Mesendoderm (in vitro differentiated cells): ENCODE data around the gene PFN2.

Experiments
- DNase-seq: peaks from one replicate; pipeline ENCODE4 v3.0.0; 2013
- H2AK5ac ChIP-seq: 2 replicates; pipeline ENCODE4 v1.6.1; 2013; ENCODE audit warnings: low read length, inconsistent platforms
- H2BK120ac ChIP-seq: 2 replicates; pipeline ENCODE4 v1.6.1; 2013; ENCODE audit warnings: low read depth, mild to moderate bottlenecking, low read length, moderate library complexity, mixed read lengths
- H2BK15ac ChIP-seq: replicated peaks from 2 replicates; pipeline ENCODE4 v1.6.1; 2013; ENCODE audit warnings: low read depth, mild to moderate bottlenecking, moderate library complexity
- H2BK5ac ChIP-seq: 2 replicates; pipeline ENCODE4 v1.6.1; 2013; ENCODE audit warnings: low read length, inconsistent platforms
- H3K18ac ChIP-seq: 2 replicates; pipeline ENCODE4 v1.6.1; 2013; ENCODE audit warnings: mild to moderate bottlenecking, low read length, mixed read lengths
- H3K23ac ChIP-seq: one replicate; pipeline ENCODE4 v1.6.1; 2013; ENCODE audit warnings: low read length
- H3K27ac ChIP-seq: 2 replicates; pipeline ENCODE4 v1.5.1; 2013; ENCODE audit warnings: low read depth, mild to moderate bottlenecking, inconsistent platforms, low read length, moderate library complexity
- H3K27me3 ChIP-seq: 2 replicates; pipeline ENCODE4 v1.6.1; 2013; ENCODE audit warnings: low read length, control low read depth, mild to moderate bottlenecking, inconsistent platforms; ENCODE audit not compliant: insufficient read depth, poor library complexity
- H3K36me3 ChIP-seq: 2 replicates; pipeline ENCODE4 v1.6.1; 2013; ENCODE audit warnings: low read length, inconsistent platforms; ENCODE audit not compliant: control insufficient read depth, insufficient read depth
- H3K4ac ChIP-seq: one replicate; pipeline ENCODE4 v1.6.1; 2013; ENCODE audit warnings: low read depth, mild to moderate bottlenecking, low read length, moderate library complexity
- H3K4me1 ChIP-seq: 2 replicates; pipeline ENCODE4 v1.6.1; 2013; ENCODE audit warnings: low read depth, low read length, inconsistent platforms; ENCODE audit not compliant: control insufficient read depth
- H3K4me2 ChIP-seq: 2 replicates; pipeline ENCODE4 v1.6.1; 2013; ENCODE audit warnings: low read length
- H3K4me3 ChIP-seq: 2 replicates; pipeline ENCODE4 v1.5.1; 2013; ENCODE audit warnings: mild to moderate bottlenecking, low read length
- H3K56ac ChIP-seq: one replicate; pipeline ENCODE4 v1.6.1; 2013; ENCODE audit warnings: low read length
- H3K79me1 ChIP-seq: 2 replicates; pipeline ENCODE4 v1.6.1; 2013; ENCODE audit warnings: low read length, inconsistent platforms
- H3K79me2 ChIP-seq: 2 replicates; pipeline ENCODE4 v1.6.1; 2013; ENCODE audit warnings: mild to moderate bottlenecking, low read length; ENCODE audit not compliant: control insufficient read depth, insufficient read depth
- H3K9ac ChIP-seq: 2 replicates; pipeline ENCODE4 v1.6.1; 2013; ENCODE audit warnings: low read length, inconsistent platforms
- H4K5ac ChIP-seq: one replicate; pipeline ENCODE4 v1.6.1; 2013; ENCODE audit warnings: low read length
- H4K8ac ChIP-seq: one replicate; pipeline ENCODE4 v1.6.1; 2013; ENCODE audit warnings: low read depth, mild to moderate bottlenecking, control low read depth, low read length, moderate library complexity
- WGBS: extraction: QIAGEN DNeasy Blood & Tissue Kit; methylation state at CpG from one replicate; pipeline ENCODE4 v1.1.7; 2013; ENCODE audit warnings: low lambda C conversion rate, missing lambda C conversion rate; ENCODE audit not compliant: insufficient coverage; ENCODE audit errors: extremely low coverage; 5-methylcytosine and 5-hydroxymethylcytosine counted together

PFN2 gene

DNA sequence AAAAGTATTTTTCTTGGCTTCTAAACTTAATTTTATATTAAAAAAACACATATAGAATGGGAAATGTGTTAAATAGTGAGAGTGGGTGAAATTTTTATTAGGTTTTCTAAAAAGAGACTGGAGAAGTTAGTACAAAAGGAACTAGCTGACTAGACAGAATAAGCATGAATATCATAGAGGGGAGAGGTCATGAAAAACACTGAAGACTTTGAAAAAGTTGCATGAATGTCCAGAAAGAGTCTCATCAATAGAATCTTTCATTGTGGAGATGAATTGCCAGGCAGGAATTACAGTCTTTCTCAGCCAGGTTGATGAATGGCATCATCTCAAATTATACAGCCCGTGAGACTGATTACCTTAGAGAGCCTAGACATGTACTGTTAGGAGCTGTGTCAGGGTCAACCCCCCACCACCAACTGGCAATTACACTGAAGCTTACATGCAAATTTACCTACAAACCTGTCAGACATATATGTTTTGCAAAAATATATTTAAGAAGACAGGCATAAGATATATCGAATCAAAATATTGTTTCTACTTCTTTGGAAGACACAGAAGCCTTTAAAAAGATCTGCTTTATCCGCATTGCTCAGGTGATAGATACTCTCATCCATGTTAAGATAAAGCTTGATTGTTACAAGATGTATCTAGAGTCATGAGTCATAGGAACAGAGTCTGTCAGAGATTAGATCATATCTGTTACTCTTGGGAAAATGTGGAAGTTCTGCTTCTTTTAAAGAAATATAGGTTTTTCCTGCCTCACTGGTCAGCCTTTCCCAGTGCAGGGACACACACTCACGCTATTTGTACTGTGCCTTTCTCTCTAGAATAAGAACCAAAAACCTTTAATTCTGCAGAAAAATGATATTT is 34.8 kb upstream of the PFN2 start:
- no peaks in the 10 kb centered on the region for H3K27me3 ChIP-seq
- no peak overlapping the region for H3K23ac ChIP-seq
- no peaks in the 10 kb centered on the region for H3K79me2 ChIP-seq
- H3K36me3 ChIP-seq, result no peaks in the 10 kb centered on the region
- no peak overlapping the region for H2BK120ac ChIP-seq
- no peak overlapping the region for H2BK15ac ChIP-seq
- WGBS, result no CpG with 5 or more reads among the region's 4 CpGs
- H3K18ac ChIP-seq, result no peak overlapping the region
- H3K27ac ChIP-seq, result no peak overlapping the region
- H4K5ac ChIP-seq, result no peak overlapping the region
- H3K4me3 ChIP-seq, result no peak overlapping the region
- no peak overlapping the region for H4K8ac ChIP-seq
- H3K4me2 ChIP-seq, result no peak overlapping the region
- H3K56ac ChIP-seq, result no peak overlapping the region
- no peak overlapping the region for H2BK5ac ChIP-seq
- peak; percentile 40 for DNase-seq
- H3K4ac ChIP-seq, result no peak overlapping the region
- no peaks in the 10 kb centered on the region for H3K4me1 ChIP-seq
- no peak overlapping the region for H3K9ac ChIP-seq
- no peaks in the 10 kb centered on the region for H3K79me1 ChIP-seq
- no peak overlapping the region for H2AK5ac ChIP-seq

- Histone ChIP-seq H3K27ac (no peak overlapping the region), H3K4me2 (no peak overlapping the region), H3K4ac (no peak overlapping the region), H3K23ac (no peak overlapping the region), H3K27me3 (no peaks in the 10 kb centered on the region), H2AK5ac (no peak overlapping the region), H2BK5ac (no peak overlapping the region), H4K8ac (no peak overlapping the region), H3K4me3 (no peak overlapping the region), H2BK15ac (no peak overlapping the region), H3K36me3 (no peaks in the 10 kb centered on the region), H3K56ac (no peak overlapping the region), H3K79me2 (no peaks in the 10 kb centered on the region), H3K79me1 (no peaks in the 10 kb centered on the region), H3K18ac (no peak overlapping the region), H2BK120ac (no peak overlapping the region), H4K5ac (no peak overlapping the region), H3K4me1 (no peaks in the 10 kb centered on the region), H3K9ac (no peak overlapping the region)
- no peak for DNase-seq
These were observed 29.9 kb upstream of the PFN2 start for GRCh38 chr3:150000641-150001040.

GRCh38 chr3:149999421-149999820 is 28.7 kb upstream of the PFN2 start:
- Histone ChIP-seq H2BK5ac (no peak overlapping the region), H3K23ac (no peak overlapping the region), H3K4me1 (no peaks in the 10 kb centered on the region), H3K27ac (no peak overlapping the region), H3K9ac (no peak overlapping the region), H3K56ac (no peak overlapping the region), H3K79me2 (no peaks in the 10 kb centered on the region), H3K27me3 (no peaks in the 10 kb centered on the region), H3K79me1 (no peaks in the 10 kb centered on the region), H4K5ac (no peak overlapping the region), H2BK120ac (no peak overlapping the region), H4K8ac (no peak overlapping the region), H3K18ac (no peak overlapping the region), H3K4ac (no peak overlapping the region), H2AK5ac (no peak overlapping the region), H3K4me2 (no peak overlapping the region), H3K4me3 (no peak overlapping the region), H2BK15ac (no peak overlapping the region), H3K36me3 (no peaks in the 10 kb centered on the region)
- WGBS, result no CpG with 5 or more reads among the region's 4 CpGs
- no peak for DNase-seq

GRCh38 chr3:149998946-149999345 is 28.3 kb upstream of the PFN2 start:
- no peak overlapping the region for H3K27ac ChIP-seq
- H3K18ac ChIP-seq, result no peak overlapping the region
- H3K23ac ChIP-seq, result no peak overlapping the region
- H3K56ac ChIP-seq, result no peak overlapping the region
- no peaks in the 10 kb centered on the region for H3K27me3 ChIP-seq
- no peak overlapping the region for H2BK120ac ChIP-seq
- no CpG with 5 or more reads among the region's 1 CpG for WGBS
- H2BK5ac ChIP-seq, result no peak overlapping the region
- no peak for DNase-seq
- no peak overlapping the region for H3K4me2 ChIP-seq
- no peaks in the 10 kb centered on the region for H3K79me1 ChIP-seq
- H2AK5ac ChIP-seq, result no peak overlapping the region
- H3K4me3 ChIP-seq, result no peak overlapping the region
- no peaks in the 10 kb centered on the region for H3K79me2 ChIP-seq
- no peak overlapping the region for H2BK15ac ChIP-seq
- no peaks in the 10 kb centered on the region for H3K4me1 ChIP-seq
- H4K5ac ChIP-seq, result no peak overlapping the region
- H3K9ac ChIP-seq, result no peak overlapping the region
- H3K36me3 ChIP-seq, result no peaks in the 10 kb centered on the region
- no peak overlapping the region for H4K8ac ChIP-seq
- H3K4ac ChIP-seq, result no peak overlapping the region

DNA sequence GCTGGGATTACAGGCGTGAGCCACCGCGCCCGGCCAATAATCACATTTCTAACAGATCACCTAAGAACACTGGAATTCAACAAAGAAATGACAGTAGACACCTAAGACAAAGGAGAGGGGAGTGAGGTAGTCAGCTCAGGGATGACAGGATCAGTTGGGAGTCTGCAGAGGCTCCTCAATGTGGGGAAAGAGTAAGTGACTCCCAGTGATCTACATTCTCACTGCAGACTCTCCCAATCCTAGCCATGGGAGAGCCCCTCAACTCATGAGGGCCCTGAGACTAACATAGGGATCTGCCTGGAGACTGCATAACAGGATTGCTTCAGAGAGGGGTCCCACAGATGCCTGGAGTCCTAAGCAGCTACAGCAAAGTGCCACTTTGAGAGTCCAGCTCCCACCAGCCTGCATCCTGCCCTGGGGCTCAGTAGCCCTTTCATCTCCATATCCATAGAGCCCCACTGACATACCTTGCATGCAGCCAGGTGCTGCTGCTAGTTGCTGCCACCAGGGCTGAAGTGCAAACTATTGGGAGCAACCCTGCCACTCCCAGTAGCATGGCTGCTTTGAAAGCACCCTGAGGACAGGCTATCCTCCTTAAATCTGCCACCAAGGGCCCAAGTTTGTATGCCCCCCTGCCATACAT is 21.8 kb upstream of the PFN2 start:
- no peaks in the 10 kb centered on the region for H3K79me1 ChIP-seq
- no peak overlapping the region for H2BK120ac ChIP-seq
- no peaks in the 10 kb centered on the region for H3K79me2 ChIP-seq
- H3K56ac ChIP-seq, result no peak overlapping the region
- H4K8ac ChIP-seq, result no peak overlapping the region
- no peak overlapping the region for H3K4me3 ChIP-seq
- H4K5ac ChIP-seq, result no peak overlapping the region
- no peak overlapping the region for H3K4ac ChIP-seq
- no peak overlapping the region for H3K23ac ChIP-seq
- no peak overlapping the region for H2AK5ac ChIP-seq
- H3K36me3 ChIP-seq, result no peaks in the 10 kb centered on the region
- H2BK15ac ChIP-seq, result no peak overlapping the region
- no peak overlapping the region for H3K4me2 ChIP-seq
- no peaks in the 10 kb centered on the region for H3K27me3 ChIP-seq
- no peak overlapping the region for H3K9ac ChIP-seq
- WGBS, result no CpG with 5 or more reads among the region's 4 CpGs
- H3K4me1 ChIP-seq, result no peaks in the 10 kb centered on the region
- H3K27ac ChIP-seq, result no peak overlapping the region
- H3K18ac ChIP-seq, result no peak overlapping the region
- peak; percentile 25 for DNase-seq
- no peak overlapping the region for H2BK5ac ChIP-seq
